Measurements from ENCODE around the gene BPIFB4.
"Not testable (repeated sequence)": the region's sequence is repeated elsewhere in the genome, so short reads cannot be mapped to it uniquely, and the experiment has no call there.

BPIFB4 gene

DNA sequence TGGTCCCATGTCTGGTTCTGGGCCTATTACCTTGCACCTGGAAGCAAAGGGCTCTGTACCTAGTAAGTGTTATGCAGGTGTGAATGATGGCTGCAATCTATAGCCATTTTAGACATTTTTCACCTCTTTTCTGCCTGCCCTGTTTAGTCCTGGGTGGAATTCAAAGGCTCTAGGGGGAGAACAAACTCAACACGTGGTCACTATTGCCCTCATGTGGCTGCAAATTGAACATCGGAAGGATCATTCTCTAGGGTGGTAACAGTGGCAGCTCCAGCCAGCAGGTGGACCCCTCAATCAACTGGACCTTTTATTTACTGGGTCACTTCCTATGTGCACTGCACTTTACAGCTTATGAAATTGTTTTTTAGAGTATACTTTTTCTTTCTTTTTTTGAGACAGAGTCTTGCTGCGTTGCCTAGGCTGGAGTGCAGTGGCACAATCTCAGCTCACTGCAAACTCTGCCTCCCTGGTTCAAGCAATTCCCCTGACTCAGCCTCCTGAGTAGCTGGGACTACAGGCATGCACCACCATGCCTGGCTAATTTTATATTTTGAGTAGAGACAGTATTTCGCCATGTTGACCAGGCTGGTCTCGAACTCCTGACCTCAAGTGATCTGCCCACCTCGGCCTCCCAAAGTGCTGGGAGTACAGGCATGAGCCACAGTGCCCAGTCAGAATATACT lies 16.6 kb downstream of the BPIFB4 start:
- peak; percentile 97 for TF ChIP-seq CTCF (IDR thresholded peaks at IDR 0.05; ENCODE audit: insufficient read depth, missing control alignments)
- peak; percentile 70 for DNase-seq (ENCODE audit: insufficient read length, low spot score)
- peak; percentile 91 for FAIRE-seq

DNA sequence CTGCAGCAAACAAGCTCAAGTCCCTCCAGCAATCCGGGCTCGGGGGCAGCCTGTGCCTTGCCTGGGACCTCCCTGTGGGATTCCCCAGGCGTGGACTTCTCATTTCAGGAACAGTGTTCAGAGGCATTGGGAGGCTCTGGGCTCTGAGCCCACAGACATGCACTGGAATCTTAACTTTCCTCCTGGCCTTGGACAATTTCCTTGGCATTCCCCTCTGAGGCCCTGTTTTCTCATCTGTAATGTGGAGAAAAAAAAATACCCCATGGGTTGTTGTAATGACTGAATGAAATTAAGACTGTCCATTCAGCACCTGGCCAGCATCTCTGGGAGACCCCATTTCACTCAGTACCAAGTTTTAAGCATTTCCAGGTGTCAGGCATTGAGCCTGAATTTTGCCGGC lies 17.6 kb downstream of the BPIFB4 start:
- DNase-seq (ENCODE audit: insufficient read length, low spot score) (no peak), FAIRE-seq (no peak)
- no peak for TF ChIP-seq CTCF (IDR thresholded peaks at IDR 0.05; ENCODE audit: insufficient read depth, missing control alignments)

DNA sequence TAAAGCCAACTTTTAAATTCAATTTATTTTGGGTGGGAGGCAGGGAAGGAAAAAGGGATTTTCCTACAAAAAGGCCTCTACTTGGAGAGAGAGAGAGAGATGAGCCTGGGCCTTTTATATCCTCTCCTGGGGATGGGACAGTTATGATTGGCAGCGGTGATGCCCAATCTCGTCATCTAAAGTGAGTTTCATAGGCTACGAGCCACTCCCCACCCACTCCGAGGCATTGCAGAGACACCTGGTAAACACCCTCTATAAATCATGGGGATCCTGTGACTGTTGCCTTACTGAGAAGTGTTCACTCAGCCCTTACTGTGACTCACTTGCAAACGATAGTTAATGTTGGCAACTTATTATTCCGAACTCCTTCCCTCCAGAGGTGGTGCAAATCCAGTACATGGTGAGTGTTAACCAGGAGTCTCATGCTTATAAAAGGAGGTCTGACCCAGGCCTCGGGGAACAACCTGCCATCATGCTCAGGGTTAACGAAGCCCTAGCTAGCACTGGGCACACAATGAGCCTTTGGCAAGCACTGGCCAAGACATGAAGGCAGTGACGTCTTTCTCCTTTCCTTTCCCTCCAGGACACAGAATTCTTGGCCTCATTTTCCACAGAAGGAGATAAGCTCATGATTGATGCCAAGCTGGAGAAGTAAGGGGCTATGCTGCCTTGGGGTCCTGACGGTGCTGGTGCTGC lies 20.5 kb downstream of the BPIFB4 start:
- FAIRE-seq (no peak), DNase-seq (ENCODE audit: insufficient read length, low spot score) (no peak)
- no peak for TF ChIP-seq CTCF (IDR thresholded peaks at IDR 0.05; ENCODE audit: insufficient read depth, missing control alignments)

DNA sequence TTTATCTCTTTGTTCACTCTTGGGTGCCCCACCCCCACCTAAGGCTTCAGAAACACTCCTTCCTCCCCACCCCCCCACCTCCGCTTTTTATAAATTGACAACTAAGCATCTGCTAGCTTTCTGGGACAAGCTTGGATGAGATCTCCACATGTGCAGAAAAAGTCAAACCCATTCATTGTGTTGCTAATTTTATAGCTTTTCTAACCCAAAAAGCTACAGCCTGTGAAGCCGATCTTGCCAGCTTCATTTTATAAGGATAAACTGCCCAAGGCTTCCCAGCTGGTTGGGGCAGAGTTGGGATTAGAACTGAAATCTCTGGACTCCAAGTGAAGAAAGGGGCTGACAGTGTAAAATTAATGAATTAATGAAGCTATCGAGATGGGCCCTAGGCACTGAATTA lies 24.1 kb downstream of the BPIFB4 start:
- no peak for DNase-seq (ENCODE audit: insufficient read length, low spot score)
- no peak for FAIRE-seq

DNA sequence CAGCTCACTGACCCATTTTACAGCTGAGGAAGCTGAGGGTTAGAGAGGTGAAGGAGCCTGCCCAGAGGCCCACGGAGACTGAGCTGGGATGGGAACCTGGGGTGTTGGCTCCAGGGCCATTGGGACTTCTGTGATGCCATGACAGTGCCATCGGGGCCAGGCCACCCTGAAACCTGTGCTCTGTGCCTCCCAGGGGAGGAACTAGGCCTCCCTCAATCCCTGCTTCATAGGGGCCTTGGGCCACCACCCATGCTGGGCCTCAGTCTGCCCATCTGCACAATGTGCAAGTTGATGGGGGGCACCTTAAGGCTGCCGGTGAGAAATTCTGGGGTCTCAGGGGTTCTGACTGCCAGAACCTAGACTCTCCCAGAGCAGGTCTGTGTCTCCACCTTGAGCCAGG lies 24.9 kb downstream of the BPIFB4 start:
- DNase-seq (ENCODE audit: insufficient read length, low spot score): no peak
- no peak for TF ChIP-seq CTCF (IDR thresholded peaks at IDR 0.05; ENCODE audit: insufficient read depth, missing control alignments)
- no peak for FAIRE-seq

More for the DNA sequence above, 24.1 kb downstream of the BPIFB4 start:
- TF ChIP-seq CTCF (IDR thresholded peaks at IDR 0.05; ENCODE audit: insufficient read depth, missing control alignments): no peak

GRCh38 chr20:33105316-33105924 lies 26.0 kb downstream of the BPIFB4 start:
- TF ChIP-seq CTCF (IDR thresholded peaks at IDR 0.05; ENCODE audit: insufficient read depth, missing control alignments): no peak
- DNase-seq (ENCODE audit: insufficient read length, low spot score): no peak

DNA sequence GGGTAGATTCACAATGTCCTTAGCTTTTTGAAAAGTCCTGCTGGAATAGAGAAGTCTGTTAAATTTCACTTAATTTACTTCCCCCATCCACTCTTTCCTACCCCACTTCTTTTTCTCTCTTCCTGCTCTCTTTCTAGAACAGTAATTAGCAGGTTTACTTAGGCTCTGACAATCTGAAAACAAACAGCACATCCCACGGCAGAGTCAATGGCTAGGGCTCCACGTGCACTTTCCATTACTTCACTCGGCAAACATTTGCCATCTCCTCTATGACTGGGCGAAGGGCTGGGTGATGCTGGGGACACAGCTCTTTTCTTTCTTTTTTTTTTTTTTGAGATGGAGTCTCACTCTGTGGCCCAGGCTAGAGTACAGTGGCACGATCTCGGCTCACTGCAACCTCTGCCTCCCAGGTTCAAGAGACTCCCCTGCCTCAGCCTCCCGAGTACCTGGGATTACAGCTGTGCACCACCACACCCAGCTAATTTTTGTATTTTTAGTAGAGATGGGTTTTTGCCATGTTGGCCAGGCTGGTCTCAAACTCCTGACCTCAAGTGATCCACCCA lies 26.7 kb downstream of the BPIFB4 start:
- not testable (repeated sequence) for DNase-seq (ENCODE audit: insufficient read length, low spot score); FAIRE-seq

More at GRCh38 chr20:33105316-33105924, 26.0 kb downstream of the BPIFB4 start:
- no peak for FAIRE-seq

All from D721Med (cell line).